ENCODE measurements around the gene SRSF4. TPM values are rescaled to one million over a fixed set of nuclear protein-coding genes. Genes with fewer than 3 reads are reported as not detected.
A peak's percentile ranks its signal among the peaks of the same experiment; 100 is the strongest.

SRSF4 gene
- total and polyA plus RNA-seq, 9 of the 15 experiments (the other 6 are each of a cell fraction or from before 2014, with no cell fraction given), result 15.9 to 132 (median 82.0) TPM

GRCh38 chr1:29197993-29198392 is 16.3 kb upstream of the SRSF4 start:
- Histone ChIP-seq H3K36me3 (ENCODE audit: control insufficient read depth, insufficient read depth, low read length) (peaks cover 91% of the 10 kb centered on the region), H3K4me3 (no peak overlapping the region), H3K9me1 (ENCODE audit: control insufficient read depth, insufficient read depth, low read length) (no peaks in the 10 kb centered on the region), H4K20me1 (replicated peaks; ENCODE audit: control insufficient read depth, insufficient read depth, low read length) (no peaks in the 10 kb centered on the region), H3K27me3 (ENCODE audit: control insufficient read depth in 2 of 2, insufficient read depth in 2 of 2, low read length in 2 of 2) (no peaks in the 10 kb centered on the region), H3K4me2 (ENCODE audit: insufficient read depth, low read length) (no peak overlapping the region), H2AFZ (ENCODE audit: low read depth, low read length) (no peak overlapping the region), H3K27ac (ENCODE audit: extremely low read depth, low read depth, low read length) (no peak overlapping the region), H3K9me3 (replicated peaks; ENCODE audit: control insufficient read depth, insufficient read depth, low read depth, low read length) (no peaks in the 10 kb centered on the region), H3K9ac (ENCODE audit: insufficient read depth in 1 of 2, low read depth in 2 of 2, low read length in 2 of 2) (no peak overlapping the region), H3K79me2 (ENCODE audit: control insufficient read depth, insufficient read depth, low read length) (no peaks in the 10 kb centered on the region), H3K4me1 (replicated peaks in 1 of 2; ENCODE audit: control insufficient read depth in 2 of 2, insufficient read depth in 2 of 2, low read length in 2 of 2) (peaks cover 18 to 19% of the 10 kb centered on the region in 2 experiments)
- DNase-seq (ENCODE audit: extremely low read depth in 1 of 4, low spot score in 3 of 4) (no peak), ATAC-seq (no peak), FAIRE-seq (no peak)
- in situ Hi-C loops (cut with MboI) (loop anchor here (5.0 kb wide), 1 partner anchor 316 kb away; no protein-coding TSS in a partner anchor), intact Hi-C loops (cut with micrococcal nuclease) (no loop called here)
- POLR2A ChIA-PET, result interaction anchor here (0.6 to 2.5 kb wide), 11 partner anchors 12 to 930 kb away, joined by 3 to 20 read pairs (median 4); partner anchors contain the start of gene SRSF4
- TF ChIP-seq POLR2G (IDR thresholded peaks at IDR 0.05; ENCODE audit: low read depth, low read length), result 0 out of 2 replicates have a peak, but pooled peaks have one; percentile 15
- no peak for TF ChIP-seq ZNF696 (CRISPR knock-in tag; conservative IDR thresholded peaks at IDR 0.05)
- 0 out of 2 replicates have a peak, but pooled peaks have one; percentile 33 for TF ChIP-seq MED1 (CRISPR knock-in tag; IDR thresholded peaks at IDR 0.05; ENCODE audit: borderline replicate concordance)
- TF ChIP-seq, protein P1, sequence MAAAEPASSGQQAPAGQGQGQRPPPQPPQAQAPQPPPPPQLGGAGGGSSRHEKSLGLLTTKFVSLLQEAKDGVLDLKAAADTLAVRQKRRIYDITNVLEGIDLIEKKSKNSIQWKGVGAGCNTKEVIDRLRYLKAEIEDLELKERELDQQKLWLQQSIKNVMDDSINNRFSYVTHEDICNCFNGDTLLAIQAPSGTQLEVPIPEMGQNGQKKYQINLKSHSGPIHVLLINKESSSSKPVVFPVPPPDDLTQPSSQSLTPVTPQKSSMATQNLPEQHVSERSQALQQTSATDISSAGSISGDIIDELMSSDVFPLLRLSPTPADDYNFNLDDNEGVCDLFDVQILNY (CRISPR knock-in tag; IDR thresholded peaks at IDR 0.05), result no peak
- no TSS peak for BruUV-seq (replicated peaks)
- 92% methylated on average over 12 of the region's 12 CpGs for WGBS (ENCODE audit: insufficient coverage, low coverage, missing lambda C conversion rate)
- CTCF ChIA-PET (ENCODE audit: low intra/inter-chr PET ratio), result interaction anchor here (0.8 to 1.6 kb wide), 2 partner anchors 16 to 317 kb away, joined by 4 to 8 read pairs; partner anchors contain the start of gene SRSF4

All from K562 (cell line).